Natural killer cell (primary cell): ENCODE data around the gene FTO. TPM values are rescaled to one million over a fixed set of nuclear protein-coding genes. Genes with fewer than 3 reads are reported as not detected.

Source experiments
- ATAC-seq, 3 donors: fragments of 150-1000 bp in 2 of 3; fragments of 200-7000 bp in 1 of 3; cut with Tn5 transposase; 1 replicate in 1 of 3; 2 replicates in 2 of 3; pipeline ENCODE4 v1.10.0; 2021; ENCODE audit warnings: mild to moderate bottlenecking in 2 of 3, moderate library complexity in 2 of 3
- DNase-seq, 2 donors: peaks; one replicate each; pipeline versions ENCODE4 v3.0.0 to v3.0.0-alpha.2; 2013 to 2021; ENCODE audit warnings: mixed read lengths in 1 of 2
- H3K27ac ChIP-seq: one replicate; pipeline ENCODE4 v1.5.1; 2013; ENCODE audit warnings: mild to moderate bottlenecking, low read length
- H3K27me3 ChIP-seq: one replicate; pipeline ENCODE4 v1.6.1; 2013; ENCODE audit warnings: low read length; ENCODE audit not compliant: control insufficient read depth, insufficient read depth
- H3K36me3 ChIP-seq: one replicate; pipeline ENCODE4 v1.6.1; 2013; ENCODE audit warnings: low read length; ENCODE audit not compliant: control insufficient read depth, insufficient read depth
- H3K4me1 ChIP-seq: one replicate; pipeline ENCODE4 v1.6.1; 2013; ENCODE audit warnings: low read length; ENCODE audit not compliant: control insufficient read depth, insufficient read depth
- H3K4me3 ChIP-seq: one replicate; pipeline ENCODE4 v1.5.1; 2013; ENCODE audit warnings: low read length
- H3K9me3 ChIP-seq: one replicate; pipeline ENCODE4 v1.6.1; 2013; ENCODE audit warnings: low read length; ENCODE audit not compliant: control insufficient read depth, insufficient read depth
- H3K27ac Mint-ChIP-seq, 2 donors: one replicate each; pipeline ENCODE4 v1.8.0; 2022; ENCODE audit warnings: mild to moderate bottlenecking in 2 of 2, mixed read lengths in 2 of 2, moderate library complexity in 1 of 2
- H3K27me3 Mint-ChIP-seq, 2 donors: one replicate each; pipeline ENCODE4 v1.8.0; 2022; ENCODE audit warnings: low read depth in 2 of 2, mixed read lengths in 2 of 2
- H3K36me3 Mint-ChIP-seq: one replicate; pipeline ENCODE4 v1.8.0; 2022; ENCODE audit warnings: mixed read lengths
- H3K4me1 Mint-ChIP-seq, 2 donors: one replicate each; pipeline ENCODE4 v1.8.0; 2022; ENCODE audit warnings: mixed read lengths in 2 of 2
- H3K4me3 Mint-ChIP-seq: one replicate; pipeline ENCODE4 v1.8.0; 2022; ENCODE audit warnings: mild to moderate bottlenecking, moderate library complexity, mixed read lengths
- H3K9me3 Mint-ChIP-seq, 2 donors: one replicate each; pipeline ENCODE4 v1.8.0; 2022; ENCODE audit warnings: mixed read lengths in 2 of 2
- WGBS: methylation state at CpG from one replicate; pipeline ENCODE4 v1.1.7; 2013; ENCODE audit warnings: missing lambda C conversion rate; ENCODE audit not compliant: insufficient coverage; 5-methylcytosine and 5-hydroxymethylcytosine counted together
- intact Hi-C: fragments of 100-400 bp; cut with micrococcal nuclease; formaldehyde crosslinking; loops from one replicate; pipeline ENCODE4 v1.14.2; 2022
- total RNA-seq, 4 donors: library from RNA; stranded (reverse); fragments of 120-200 nt in 1 of 4; gene quantifications; one replicate each; pipeline versions ENCODE4 v1.2.3 to v1.2.4, GENCODE V29; 2013 to 2022
- TF ChIP-seq, protein P1 (sequence below): fragments of 200-600 bp; IDR thresholded peaks from one replicate; pipeline ENCODE4 v1.8.0; 2022; ENCODE audit warnings: antibody characterized with exemption

FTO gene
- total RNA-seq, 3 donors from 2014 or later (not counting 1 experiment from before 2014, with no cell fraction given), result 55.4 to 70.5 (median 55.4) TPM

DNA sequence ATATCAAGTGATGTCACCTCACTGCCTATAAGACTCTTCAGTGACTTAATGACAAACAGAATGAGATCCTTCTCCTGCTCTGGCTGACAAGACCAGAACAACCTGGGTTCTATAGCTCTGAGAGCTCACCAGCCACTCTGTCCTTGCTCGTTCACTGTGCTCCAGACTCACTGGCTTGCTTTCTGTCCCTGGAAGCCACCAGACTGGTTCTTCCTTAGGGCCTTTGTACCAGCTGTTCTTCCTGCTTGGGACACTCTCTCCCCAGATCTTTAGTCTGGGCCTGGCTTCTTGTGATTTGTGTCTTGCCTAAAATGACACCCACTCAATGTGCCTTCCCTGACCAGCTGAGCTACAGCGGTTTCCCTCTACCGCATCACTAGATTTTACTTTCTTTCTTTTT is 76.1 kb downstream of the FTO start:
- Histone ChIP-seq H3K4me1 (no peaks in the 10 kb centered on the region), H3K27me3 (no peaks in the 10 kb centered on the region), H3K4me3 (no peak overlapping the region), H3K36me3 (no peaks in the 10 kb centered on the region), H3K9me3 (no peaks in the 10 kb centered on the region), H3K27ac (no peak overlapping the region)
- no peak overlapping the region for H3K27ac Mint-ChIP-seq
- H3K4me1 Mint-ChIP-seq, result peaks cover 30 to 46% of the 10 kb centered on the region in 2 donors
- no peak overlapping the region for H3K4me3 Mint-ChIP-seq
- 93% methylated on average over 3 of the region's 3 CpGs for WGBS
- TF ChIP-seq, protein P1, sequence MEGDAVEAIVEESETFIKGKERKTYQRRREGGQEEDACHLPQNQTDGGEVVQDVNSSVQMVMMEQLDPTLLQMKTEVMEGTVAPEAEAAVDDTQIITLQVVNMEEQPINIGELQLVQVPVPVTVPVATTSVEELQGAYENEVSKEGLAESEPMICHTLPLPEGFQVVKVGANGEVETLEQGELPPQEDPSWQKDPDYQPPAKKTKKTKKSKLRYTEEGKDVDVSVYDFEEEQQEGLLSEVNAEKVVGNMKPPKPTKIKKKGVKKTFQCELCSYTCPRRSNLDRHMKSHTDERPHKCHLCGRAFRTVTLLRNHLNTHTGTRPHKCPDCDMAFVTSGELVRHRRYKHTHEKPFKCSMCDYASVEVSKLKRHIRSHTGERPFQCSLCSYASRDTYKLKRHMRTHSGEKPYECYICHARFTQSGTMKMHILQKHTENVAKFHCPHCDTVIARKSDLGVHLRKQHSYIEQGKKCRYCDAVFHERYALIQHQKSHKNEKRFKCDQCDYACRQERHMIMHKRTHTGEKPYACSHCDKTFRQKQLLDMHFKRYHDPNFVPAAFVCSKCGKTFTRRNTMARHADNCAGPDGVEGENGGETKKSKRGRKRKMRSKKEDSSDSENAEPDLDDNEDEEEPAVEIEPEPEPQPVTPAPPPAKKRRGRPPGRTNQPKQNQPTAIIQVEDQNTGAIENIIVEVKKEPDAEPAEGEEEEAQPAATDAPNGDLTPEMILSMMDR, result no peak
- peaks cover 0 to 2% of the 10 kb centered on the region in 2 donors for H3K9me3 Mint-ChIP-seq
- intact Hi-C loops, result no loop called here
- H3K27me3 Mint-ChIP-seq, result no peaks in the 10 kb centered on the region
- H3K36me3 Mint-ChIP-seq, result no peaks in the 10 kb centered on the region
- no peak for ATAC-seq
- no peak for DNase-seq

DNA sequence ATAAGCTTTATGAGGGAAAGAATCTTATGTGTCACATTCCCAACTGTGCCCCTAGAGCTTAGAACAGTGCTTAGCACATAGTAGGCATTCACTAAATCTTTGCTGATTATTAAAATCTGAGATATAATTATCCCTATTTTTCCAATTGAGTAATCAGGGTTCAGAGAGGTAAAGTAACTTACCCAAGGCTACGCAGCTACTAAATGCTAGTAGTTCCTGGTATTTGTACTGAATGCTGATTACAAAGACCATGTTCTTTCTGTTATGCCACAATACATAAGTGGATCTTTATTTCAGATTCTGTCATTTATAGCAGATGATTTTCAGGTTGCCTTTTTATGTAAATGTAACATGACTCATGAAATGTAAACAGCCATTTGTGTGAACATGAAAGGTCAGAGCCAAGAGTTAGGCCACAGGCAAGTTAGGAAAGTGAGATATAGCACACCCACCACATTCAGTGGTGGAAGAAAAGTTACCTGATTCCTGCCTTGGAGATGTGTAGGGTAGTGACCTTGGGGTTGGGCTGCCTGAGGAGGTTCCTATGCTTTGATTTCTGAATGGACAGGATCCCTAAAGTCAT is 77.2 kb downstream of the FTO start:
- DNase-seq (no peak), ATAC-seq (no peak)
- H3K4me1 ChIP-seq, result no peaks in the 10 kb centered on the region
- H3K4me3 Mint-ChIP-seq, result no peak overlapping the region
- H3K9me3 Mint-ChIP-seq, result peaks cover 0 to 2% of the 10 kb centered on the region in 2 donors
- peaks cover 40 to 57% of the 10 kb centered on the region in 2 donors for H3K4me1 Mint-ChIP-seq
- H3K36me3 Mint-ChIP-seq, result no peaks in the 10 kb centered on the region
- H3K36me3 ChIP-seq, result no peaks in the 10 kb centered on the region
- 100% methylated on average over 1 of the region's 1 CpG for WGBS
- no peaks in the 10 kb centered on the region for H3K27me3 Mint-ChIP-seq
- TF ChIP-seq, protein P1, result no peak
- intact Hi-C loops, result no loop called here
- H3K27me3 ChIP-seq, result no peaks in the 10 kb centered on the region
- H3K27ac Mint-ChIP-seq, result peak overlapping the region in 1 of 2 donors; percentile 5
- no peak overlapping the region for H3K4me3 ChIP-seq
- H3K27ac ChIP-seq, result no peak overlapping the region
- no peaks in the 10 kb centered on the region for H3K9me3 ChIP-seq

DNA sequence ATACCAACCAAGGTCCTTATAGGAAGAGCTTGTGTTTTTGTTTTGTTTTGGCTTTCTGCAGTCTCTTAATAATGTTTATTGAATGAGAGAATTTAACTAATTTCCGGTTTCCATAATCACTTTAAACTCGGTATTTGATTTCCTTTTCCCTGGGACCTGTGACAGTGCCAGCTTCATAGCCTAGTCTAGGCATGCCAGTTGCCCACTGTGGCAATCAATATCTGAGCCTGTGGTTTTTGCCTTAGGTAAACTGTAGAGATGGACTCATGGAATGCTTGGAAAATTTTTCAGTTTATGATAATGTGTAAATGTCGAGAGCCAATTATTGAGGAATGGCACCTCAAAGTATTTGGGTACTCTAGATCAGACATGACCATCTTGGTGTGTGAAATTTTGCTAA is 78.2 kb downstream of the FTO start:
- Histone ChIP-seq H3K27me3 (no peaks in the 10 kb centered on the region), H3K4me1 (no peaks in the 10 kb centered on the region), H3K9me3 (no peaks in the 10 kb centered on the region), H3K27ac (no peak overlapping the region), H3K4me3 (no peak overlapping the region), H3K36me3 (no peaks in the 10 kb centered on the region)
- H3K4me3 Mint-ChIP-seq, result no peak overlapping the region
- DNase-seq (no peak), ATAC-seq (no peak)
- TF ChIP-seq, protein P1, result no peak
- H3K27ac Mint-ChIP-seq, result no peak overlapping the region
- no peaks in the 10 kb centered on the region for H3K36me3 Mint-ChIP-seq
- intact Hi-C loops, result no loop called here
- peaks cover 45 to 61% of the 10 kb centered on the region in 2 donors for H3K4me1 Mint-ChIP-seq
- peaks cover 0 to 2% of the 10 kb centered on the region in 2 donors for H3K9me3 Mint-ChIP-seq
- 95% methylated on average over 3 of the region's 3 CpGs for WGBS
- H3K27me3 Mint-ChIP-seq, result no peaks in the 10 kb centered on the region

DNA sequence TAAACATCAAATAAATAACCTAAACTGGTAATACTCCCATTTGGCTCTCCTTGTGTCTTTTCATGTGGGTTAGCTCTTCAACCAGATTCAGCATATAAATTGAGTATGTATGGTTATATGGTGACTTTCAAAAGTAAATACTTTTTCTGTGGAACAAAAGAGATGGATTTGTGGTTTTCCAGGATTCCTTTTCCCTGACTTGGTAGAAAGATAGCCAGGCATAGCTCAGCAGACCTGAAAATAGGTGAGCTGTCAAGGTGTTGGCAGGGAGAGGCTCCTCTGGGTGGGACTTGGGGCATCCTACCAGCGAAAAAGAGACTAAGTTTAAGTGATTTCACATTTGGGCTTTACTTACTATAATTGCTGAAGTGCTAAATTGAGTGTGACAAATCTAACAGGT is 80.3 kb downstream of the FTO start:
- H3K27me3 Mint-ChIP-seq, result no peaks in the 10 kb centered on the region
- peaks cover 0 to 2% of the 10 kb centered on the region in 2 donors for H3K9me3 Mint-ChIP-seq
- TF ChIP-seq, protein P1, result no peak
- H3K4me1 Mint-ChIP-seq, result peaks cover 45 to 52% of the 10 kb centered on the region in 2 donors
- ATAC-seq (no peak), DNase-seq (no peak)
- Histone ChIP-seq H3K4me3 (no peak overlapping the region), H3K27ac (no peak overlapping the region), H3K36me3 (no peaks in the 10 kb centered on the region), H3K4me1 (no peaks in the 10 kb centered on the region), H3K9me3 (no peaks in the 10 kb centered on the region), H3K27me3 (no peaks in the 10 kb centered on the region)
- 100% methylated on average over 1 of the region's 1 CpG for WGBS
- H3K36me3 Mint-ChIP-seq, result no peaks in the 10 kb centered on the region
- H3K4me3 Mint-ChIP-seq, result no peak overlapping the region
- intact Hi-C loops, result no loop called here
- no peak overlapping the region for H3K27ac Mint-ChIP-seq
